Mammary epithelial cell (primary cell): ENCODE results near the gene DPP10.

Experiments used
- CTCF ChIP-seq, 2 donors: IDR thresholded peaks in 1 of 2; conservative IDR thresholded peaks in 1 of 2; 2 replicates each; pipeline ENCODE4 v1.5.1; 2011 to 2012; ENCODE audit warnings: inconsistent platforms in 2 of 2, low read length in 2 of 2, mild to moderate bottlenecking in 2 of 2, control low read depth in 1 of 2, low read depth in 1 of 2; ENCODE audit not compliant: insufficient read depth in 1 of 2; ENCODE audit errors: extremely low read depth in 1 of 2
- EZH2 ChIP-seq: IDR thresholded peaks from 2 replicates; pipeline ENCODE4 v1.6.1; 2012; ENCODE audit warnings: low read length, inconsistent platforms, borderline replicate concordance

GRCh38 chr2:114543236-114543766 is 100.9 kb downstream of the DPP10 start:
- TF ChIP-seq CTCF (conservative IDR thresholded peaks at IDR 0.05 in 1 of 2, IDR thresholded peaks at IDR 0.05 in 1 of 2; ENCODE audit: extremely low read depth in 1 of 2, insufficient read depth in 1 of 2, low read depth in 1 of 2, low read length in 2 of 2) = peak in 1 of 2 donors; percentile 29
- no peak for TF ChIP-seq EZH2
